ENCODE results near the gene LEP. TPM values are rescaled to one million over a fixed set of nuclear protein-coding genes. Genes with fewer than 3 reads are reported as not detected.

The LEP gene
- total RNA-seq, 2 donors from 2014 or later: not detected

GRCh38 chr7:128210590-128211570 is 30.2 kb upstream of the LEP start:
- H3K27ac ChIP-seq: no peak overlapping the region
- no peak for TF ChIP-seq POLR2A (IDR thresholded peaks at IDR 0.05)
- no peak for TF ChIP-seq POLR2AphosphoS5 (IDR thresholded peaks at IDR 0.05)
- no peak for TF ChIP-seq CTCF (IDR thresholded peaks at IDR 0.05)
- H3K36me3 ChIP-seq: no peaks in the 10 kb centered on the region
- DNase-seq (ENCODE audit: low spot score): no peak
- intact Hi-C loops (cut with DNase I): loop anchor here (2.0 kb wide), 1 partner anchor 502 kb away; no protein-coding TSS in a partner anchor
- H3K9me3 ChIP-seq: no peaks in the 10 kb centered on the region
- 62% methylated on average over 19 of the region's 19 CpGs for WGBS
- no peaks in the 10 kb centered on the region for H3K27me3 ChIP-seq (replicated peaks; ENCODE audit: insufficient read depth)
- H3K4me3 ChIP-seq: no peak overlapping the region
- H3K4me1 ChIP-seq (replicated peaks): no peaks in the 10 kb centered on the region

- H3K27me3 ChIP-seq (replicated peaks; ENCODE audit: insufficient read depth): no peaks in the 10 kb centered on the region
Observed at GRCh38 chr7:128211626-128212025, 29.5 kb upstream of the LEP start.

GRCh38 chr7:128214463-128214862 is 26.6 kb upstream of the LEP start:
- no peak overlapping the region for H3K4me3 ChIP-seq
- H3K27ac ChIP-seq: no peak overlapping the region
- no peaks in the 10 kb centered on the region for H3K4me1 ChIP-seq (replicated peaks)
- H3K9me3 ChIP-seq: no peaks in the 10 kb centered on the region
- WGBS: 100% methylated on average over 1 of the region's 1 CpG
- no peaks in the 10 kb centered on the region for H3K36me3 ChIP-seq
- intact Hi-C loops (cut with DNase I): no loop called here
- TF ChIP-seq POLR2AphosphoS5 (IDR thresholded peaks at IDR 0.05) (no peak), POLR2A (IDR thresholded peaks at IDR 0.05) (no peak), CTCF (IDR thresholded peaks at IDR 0.05) (no peak)
- DNase-seq (ENCODE audit: low spot score): no peak
- no peaks in the 10 kb centered on the region for H3K27me3 ChIP-seq (replicated peaks; ENCODE audit: insufficient read depth)

More at GRCh38 chr7:128211626-128212025, 29.5 kb upstream of the LEP start:
- intact Hi-C loops (cut with DNase I): loop anchor here (2.0 kb wide), 1 partner anchor 503 kb away; no protein-coding TSS in a partner anchor
- Histone ChIP-seq H3K4me1 (replicated peaks) (no peaks in the 10 kb centered on the region), H3K36me3 (no peaks in the 10 kb centered on the region), H3K27ac (no peak overlapping the region), H3K4me3 (no peak overlapping the region), H3K9me3 (no peaks in the 10 kb centered on the region)
- TF ChIP-seq POLR2AphosphoS5 (IDR thresholded peaks at IDR 0.05) (no peak), POLR2A (IDR thresholded peaks at IDR 0.05) (no peak)
- 51% methylated on average over 4 of the region's 4 CpGs for WGBS
- no peak for DNase-seq (ENCODE audit: low spot score)

- no peaks in the 10 kb centered on the region for H3K36me3 ChIP-seq
- DNase-seq (ENCODE audit: low spot score): no peak
- no peak overlapping the region for H3K27ac ChIP-seq
- H3K27me3 ChIP-seq (replicated peaks; ENCODE audit: insufficient read depth): no peaks in the 10 kb centered on the region
- no peak overlapping the region for H3K4me3 ChIP-seq
- TF ChIP-seq POLR2AphosphoS5 (IDR thresholded peaks at IDR 0.05) (no peak), CTCF (IDR thresholded peaks at IDR 0.05) (no peak), POLR2A (IDR thresholded peaks at IDR 0.05) (no peak)
- WGBS: 45% methylated on average over 3 of the region's 3 CpGs
- no peaks in the 10 kb centered on the region for H3K9me3 ChIP-seq
- no peaks in the 10 kb centered on the region for H3K4me1 ChIP-seq (replicated peaks)
- intact Hi-C loops (cut with DNase I): no loop called here
Observed at GRCh38 chr7:128215281-128215680, 25.8 kb upstream of the LEP start.

GRCh38 chr7:128215739-128216138 is 25.3 kb upstream of the LEP start:
- intact Hi-C loops (cut with DNase I): no loop called here
- H3K36me3 ChIP-seq: no peaks in the 10 kb centered on the region
- WGBS: 38% methylated on average over 1 of the region's 1 CpG

More at GRCh38 chr7:128215739-128216138, 25.3 kb upstream of the LEP start:
- Histone ChIP-seq H3K27ac (no peak overlapping the region), H3K9me3 (no peaks in the 10 kb centered on the region), H3K4me1 (replicated peaks) (no peaks in the 10 kb centered on the region), H3K4me3 (no peak overlapping the region), H3K27me3 (replicated peaks; ENCODE audit: insufficient read depth) (no peaks in the 10 kb centered on the region)
- TF ChIP-seq POLR2A (IDR thresholded peaks at IDR 0.05) (no peak), CTCF (IDR thresholded peaks at IDR 0.05) (no peak), POLR2AphosphoS5 (IDR thresholded peaks at IDR 0.05) (no peak)
- DNase-seq (ENCODE audit: low spot score): no peak
